ENCODE measurements around the gene ACSF3. TPM values are rescaled to one million over a fixed set of nuclear protein-coding genes. Genes with fewer than 3 reads are reported as not detected.

The ACSF3 gene
- total and polyA plus RNA-seq, 2 of the 4 experiments (the other 2 are of a cell fraction), result 9.5 to 14.2 TPM

GRCh38 chr16:89056592-89056991 lies 37.1 kb upstream of the ACSF3 start:
- Histone ChIP-seq H4K91ac (ENCODE audit: insufficient read depth, low read depth, low read length) (no peak overlapping the region), H3K14ac (replicated peaks; ENCODE audit: low read depth, low read length) (no peak overlapping the region), H2AK5ac (ENCODE audit: low read depth, low read length) (no peak overlapping the region), H3K27me3 (ENCODE audit: control insufficient read depth, insufficient read depth, low read length) (peaks cover 26% of the 10 kb centered on the region), H2BK20ac (ENCODE audit: low read depth, low read length) (no peak overlapping the region), H3K4me1 (ENCODE audit: control insufficient read depth, insufficient read depth, low read length) (no peaks in the 10 kb centered on the region), H3K79me1 (ENCODE audit: low read depth in 1 of 2, low read length in 2 of 2) (no peaks in the 10 kb centered on the region), H2AFZ (replicated peaks; ENCODE audit: low read length, poor library complexity) (no peak overlapping the region), H3K4me2 (ENCODE audit: low read depth, low read length) (no peak overlapping the region), H4K5ac (ENCODE audit: low read depth, low read length) (no peak overlapping the region), H3K56ac (ENCODE audit: extremely low read depth, insufficient read depth, low read length) (no peak overlapping the region), H2BK15ac (ENCODE audit: low read depth, low read length) (no peak overlapping the region), H2BK5ac (ENCODE audit: low read depth, low read length, poor library complexity, severe bottlenecking) (no peak overlapping the region), H3K36me3 (ENCODE audit: control insufficient read depth, insufficient read depth, low read length) (no peaks in the 10 kb centered on the region), H3K4me3 (ENCODE audit: insufficient read depth, low read depth, low read length) (no peak overlapping the region), H4K8ac (ENCODE audit: low read depth in 2 of 2, low read length in 2 of 2) (no peak overlapping the region), H2AK9ac (replicated peaks; ENCODE audit: low read depth, low read length, poor library complexity) (no peak overlapping the region), H3K4ac (ENCODE audit: low read depth, low read length) (no peak overlapping the region), H3K9me1 (ENCODE audit: insufficient read depth, low read length) (no peaks in the 10 kb centered on the region), H3K23ac (ENCODE audit: low read depth, low read length) (no peak overlapping the region), H3K9me3 (ENCODE audit: control insufficient read depth, insufficient read depth, low read length) (no peaks in the 10 kb centered on the region), H3K9ac (ENCODE audit: low read depth, low read length) (no peak overlapping the region), H3K18ac (ENCODE audit: low read depth, low read length) (no peak overlapping the region), H3K27ac (ENCODE audit: insufficient read depth, low read length) (no peak overlapping the region), H4K20me1 (ENCODE audit: insufficient read depth, low read length) (no peaks in the 10 kb centered on the region), H2BK120ac (ENCODE audit: low read depth, low read length) (no peak overlapping the region)
- TF ChIP-seq, protein P1, sequence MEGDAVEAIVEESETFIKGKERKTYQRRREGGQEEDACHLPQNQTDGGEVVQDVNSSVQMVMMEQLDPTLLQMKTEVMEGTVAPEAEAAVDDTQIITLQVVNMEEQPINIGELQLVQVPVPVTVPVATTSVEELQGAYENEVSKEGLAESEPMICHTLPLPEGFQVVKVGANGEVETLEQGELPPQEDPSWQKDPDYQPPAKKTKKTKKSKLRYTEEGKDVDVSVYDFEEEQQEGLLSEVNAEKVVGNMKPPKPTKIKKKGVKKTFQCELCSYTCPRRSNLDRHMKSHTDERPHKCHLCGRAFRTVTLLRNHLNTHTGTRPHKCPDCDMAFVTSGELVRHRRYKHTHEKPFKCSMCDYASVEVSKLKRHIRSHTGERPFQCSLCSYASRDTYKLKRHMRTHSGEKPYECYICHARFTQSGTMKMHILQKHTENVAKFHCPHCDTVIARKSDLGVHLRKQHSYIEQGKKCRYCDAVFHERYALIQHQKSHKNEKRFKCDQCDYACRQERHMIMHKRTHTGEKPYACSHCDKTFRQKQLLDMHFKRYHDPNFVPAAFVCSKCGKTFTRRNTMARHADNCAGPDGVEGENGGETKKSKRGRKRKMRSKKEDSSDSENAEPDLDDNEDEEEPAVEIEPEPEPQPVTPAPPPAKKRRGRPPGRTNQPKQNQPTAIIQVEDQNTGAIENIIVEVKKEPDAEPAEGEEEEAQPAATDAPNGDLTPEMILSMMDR (conservative IDR thresholded peaks at IDR 0.05; ENCODE audit: low read depth, low read length), result no peak
- no peak for TF ChIP-seq RFX5 (IDR thresholded peaks at IDR 0.05; ENCODE audit: low read depth, low read length)
- TF ChIP-seq MAFK (IDR thresholded peaks at IDR 0.05; ENCODE audit: low read depth, low read length), result no peak
- TF ChIP-seq SMC3 (IDR thresholded peaks at IDR 0.05; ENCODE audit: low read depth, low read length), result no peak
- no peak for TF ChIP-seq RAD21 (IDR thresholded peaks at IDR 0.05; ENCODE audit: low read length)
- POLR2A ChIA-PET (ENCODE audit: unreplicated experiment), result no interaction called here
- in situ Hi-C loops (cut with MboI; ENCODE audit: low sequenced_read_pairs), result no loop called here
- dilution Hi-C loops (cut with HindIII; ENCODE audit: low sequenced_read_pairs, unreplicated experiment), result no loop called here
- 73% methylated on average over 9 of the region's 11 CpGs; no CpG with 5 or more reads in 1 of the 2 experiments for WGBS, 2 experiments (ENCODE audit: extremely low coverage in 2 of 2, insufficient read length in 1 of 2)
- no peak for ATAC-seq (ENCODE audit: low read depth)
- CTCF ChIA-PET, result no interaction called here
- intact Hi-C loops (cut with micrococcal nuclease), result no loop called here
- no TSS peak for BruUV-seq (replicated peaks)
- no peak for DNase-seq
